Activated naive CD4-positive, alpha-beta T cell treated with anti-CD3 and anti-CD28 coated beads for 36 hours (primary cell): ENCODE results near the gene AKAP5. TPM values are rescaled to one million over a fixed set of nuclear protein-coding genes. Genes with fewer than 3 reads are reported as not detected.
A peak's percentile ranks its signal among the peaks of the same experiment; 100 is the strongest.

Source experiments
- CTCF ChIA-PET: fragments of 350-600 bp; sonication (Branson Sonifier 250); formaldehyde crosslinking; loops from one replicate; lab custom pipeline; 2021; ENCODE audit warnings: antibody characterized with exemption; lab: Charles Lee
- DNase-seq: peaks from one replicate; pipeline ENCODE4 v3.0.0-alpha.2; 2020
- H3K27ac Mint-ChIP-seq: one replicate; pipeline ENCODE4 v1.8.0; 2021; ENCODE audit warnings: mild to moderate bottlenecking, mixed read lengths
- H3K27me3 Mint-ChIP-seq: one replicate; pipeline ENCODE4 v1.8.0; 2021; ENCODE audit warnings: low read depth, mixed read lengths
- H3K36me3 Mint-ChIP-seq: one replicate; pipeline ENCODE4 v1.8.0; 2021; ENCODE audit warnings: low read depth, mixed read lengths
- H3K4me1 Mint-ChIP-seq: one replicate; pipeline ENCODE4 v1.8.0; 2021; ENCODE audit warnings: low read depth, mixed read lengths
- H3K4me3 Mint-ChIP-seq: one replicate; pipeline ENCODE4 v1.8.0; 2021; ENCODE audit warnings: mild to moderate bottlenecking, moderate library complexity, mixed read lengths
- H3K9me3 Mint-ChIP-seq: one replicate; pipeline ENCODE4 v1.8.0; 2021; ENCODE audit warnings: mixed read lengths
- intact Hi-C: fragments of 100-400 bp; cut with micrococcal nuclease; formaldehyde crosslinking; loops from one replicate; pipeline ENCODE4 v1.15.1; 2023
- total RNA-seq, 2 experiments: library from RNA; stranded (reverse); gene quantifications; one replicate each; pipeline ENCODE4 v1.2.3, GENCODE V29; 2021

The AKAP5 gene
- total RNA-seq, 2 experiments from 2014 or later: 0.57 to 0.69 TPM

GRCh38 chr14:64488590-64489099, 23.3 kb downstream of the AKAP5 start:
- Mint-ChIP-seq H3K4me1 (peaks cover 34% of the 10 kb centered on the region), H3K36me3 (peaks cover 38% of the 10 kb centered on the region), H3K4me3 (no peak overlapping the region), H3K27ac (no peak overlapping the region), H3K9me3 (no peaks in the 10 kb centered on the region), H3K27me3 (no peaks in the 10 kb centered on the region)
- CTCF ChIA-PET: interaction anchor here (0.6 kb wide), 1 partner anchor 59 kb away, joined by 3 read pairs; no protein-coding TSS in a partner anchor
- DNase-seq: no peak
- intact Hi-C loops: no loop called here

- no peak for DNase-seq
- Mint-ChIP-seq H3K27me3 (no peaks in the 10 kb centered on the region), H3K9me3 (no peaks in the 10 kb centered on the region), H3K36me3 (peaks cover 37% of the 10 kb centered on the region), H3K4me3 (no peak overlapping the region), H3K27ac (no peak overlapping the region), H3K4me1 (peaks cover 46% of the 10 kb centered on the region)
- intact Hi-C loops: no loop called here
- CTCF ChIA-PET: interaction anchor here (0.5 to 2.2 kb wide), 3 partner anchors 12 to 36 kb away, joined by 4 to 5 read pairs (median 5); no protein-coding TSS in a partner anchor
Observed at GRCh38 chr14:64491637-64492036, 26.3 kb downstream of the AKAP5 start.

- Mint-ChIP-seq H3K4me3 (no peak overlapping the region), H3K4me1 (peaks cover 50% of the 10 kb centered on the region), H3K9me3 (no peaks in the 10 kb centered on the region), H3K36me3 (peaks cover 28% of the 10 kb centered on the region), H3K27me3 (no peaks in the 10 kb centered on the region), H3K27ac (no peak overlapping the region)
- intact Hi-C loops: no loop called here
- CTCF ChIA-PET: interaction anchor here (0.6 to 1.0 kb wide), 5 partner anchors 14 to 344 kb away, joined by 3 to 6 read pairs (median 4); no protein-coding TSS in a partner anchor
- no peak for DNase-seq
Observed at GRCh38 chr14:64493455-64493854, 28.2 kb downstream of the AKAP5 start.

GRCh38 chr14:64495252-64495651, 30.0 kb downstream of the AKAP5 start:
- CTCF ChIA-PET: interaction anchor here (0.7 kb wide), 1 partner anchor 66 kb away, joined by 3 read pairs; no protein-coding TSS in a partner anchor
- H3K27ac Mint-ChIP-seq: no peak overlapping the region
- intact Hi-C loops: no loop called here

GRCh38 chr14:64496764-64497163, 31.5 kb downstream of the AKAP5 start:
- intact Hi-C loops: no loop called here
- Mint-ChIP-seq H3K27me3 (no peaks in the 10 kb centered on the region), H3K9me3 (no peaks in the 10 kb centered on the region), H3K4me1 (peaks cover 66% of the 10 kb centered on the region), H3K4me3 (no peak overlapping the region), H3K27ac (no peak overlapping the region), H3K36me3 (peaks cover 23% of the 10 kb centered on the region)
- CTCF ChIA-PET: interaction anchor here (0.5 to 2.3 kb wide), 11 partner anchors 13 to 511 kb away, joined by 3 to 11 read pairs (median 5); no protein-coding TSS in a partner anchor
- DNase-seq: no peak

More at GRCh38 chr14:64495252-64495651, 30.0 kb downstream of the AKAP5 start:
- H3K4me1 Mint-ChIP-seq: peaks cover 65% of the 10 kb centered on the region
- H3K4me3 Mint-ChIP-seq: no peak overlapping the region
- no peak for DNase-seq
- peaks cover 32% of the 10 kb centered on the region for H3K36me3 Mint-ChIP-seq
- no peaks in the 10 kb centered on the region for H3K27me3 Mint-ChIP-seq
- no peaks in the 10 kb centered on the region for H3K9me3 Mint-ChIP-seq

- H3K9me3 Mint-ChIP-seq: no peaks in the 10 kb centered on the region
- H3K27ac Mint-ChIP-seq: peak overlapping the region; percentile 97
- CTCF ChIA-PET: interaction anchor here (2.1 to 3.5 kb wide), 2 partner anchors 11 to 20 kb away, joined by 8 to 32 read pairs; no protein-coding TSS in a partner anchor
- peaks cover 45% of the 10 kb centered on the region for H3K4me1 Mint-ChIP-seq
- H3K36me3 Mint-ChIP-seq: peaks cover 20% of the 10 kb centered on the region
- H3K27me3 Mint-ChIP-seq: no peaks in the 10 kb centered on the region
- intact Hi-C loops: loop anchor here (2.0 to 10.0 kb wide), 3 partner anchors 15 to 775 kb away; partner anchors contain the start of gene SGPP1
- peak overlapping the region; percentile 56 for H3K4me3 Mint-ChIP-seq
- DNase-seq: no peak
Observed at GRCh38 chr14:64500088-64500487, 34.8 kb downstream of the AKAP5 start.

- intact Hi-C loops: loop anchor here (1.0 to 10.0 kb wide), 6 partner anchors 10 to 859 kb away; partner anchors contain the start of genes SGPP1 and SYNE2
- peak overlapping the region; percentile 91 for H3K4me3 Mint-ChIP-seq
- DNase-seq: peak; percentile 12
- H3K4me1 Mint-ChIP-seq: peaks cover 47% of the 10 kb centered on the region
- no peaks in the 10 kb centered on the region for H3K9me3 Mint-ChIP-seq
- peak overlapping the region; percentile 97 for H3K27ac Mint-ChIP-seq
- H3K36me3 Mint-ChIP-seq: peaks cover 20% of the 10 kb centered on the region
- CTCF ChIA-PET: interaction anchor here (0.6 to 3.5 kb wide), 6 partner anchors 9 to 267 kb away, joined by 3 to 32 read pairs (median 5); partner anchors contain the start of gene HSPA2
- no peaks in the 10 kb centered on the region for H3K27me3 Mint-ChIP-seq
Observed at GRCh38 chr14:64501411-64502171, 36.3 kb downstream of the AKAP5 start.

- CTCF ChIA-PET: interaction anchor here (0.6 to 3.5 kb wide), 7 partner anchors 9 to 268 kb away, joined by 3 to 32 read pairs (median 5); partner anchors contain the start of gene HSPA2
- no peaks in the 10 kb centered on the region for H3K27me3 Mint-ChIP-seq
- H3K4me1 Mint-ChIP-seq: peaks cover 49% of the 10 kb centered on the region
- peak overlapping the region; percentile 97 for H3K27ac Mint-ChIP-seq
- H3K36me3 Mint-ChIP-seq: peaks cover 20% of the 10 kb centered on the region
- intact Hi-C loops: loop anchor here (1.0 to 10.0 kb wide), 5 partner anchors 9 to 860 kb away; partner anchors contain the start of genes SGPP1 and SYNE2
- peak; percentile 31 for DNase-seq
- peak overlapping the region; percentile 91 for H3K4me3 Mint-ChIP-seq
- no peaks in the 10 kb centered on the region for H3K9me3 Mint-ChIP-seq
Observed at GRCh38 chr14:64502456-64502855, 37.2 kb downstream of the AKAP5 start.

GRCh38 chr14:64502887-64503433, 37.7 kb downstream of the AKAP5 start:
- intact Hi-C loops: loop anchor here (1.0 to 10.0 kb wide), 10 partner anchors 8 to 960 kb away; partner anchors contain the start of genes AKAP5, HSPA2, MTHFD1 and PPP2R5E
- Mint-ChIP-seq H3K4me3 (peak overlapping the region; percentile 91), H3K36me3 (peaks cover 18% of the 10 kb centered on the region), H3K4me1 (peaks cover 49% of the 10 kb centered on the region), H3K27me3 (no peaks in the 10 kb centered on the region), H3K27ac (peak overlapping the region; percentile 97), H3K9me3 (no peaks in the 10 kb centered on the region)
- peak; percentile 40 for DNase-seq
- CTCF ChIA-PET: interaction anchor here (0.6 to 3.5 kb wide), 6 partner anchors 8 to 116 kb away, joined by 3 to 32 read pairs (median 4); partner anchors contain the start of gene HSPA2

GRCh38 chr14:64503434-64504309, 38.4 kb downstream of the AKAP5 start, which contains the start of gene ZBTB25:
Gene ZBTB25, minus strand, starts transcription at chr14:64503838. Its CDS starts 13,305 bp downstream, at chr14:64490533.
- DNase-seq: peak; percentile 94
- no peaks in the 10 kb centered on the region for H3K27me3 Mint-ChIP-seq
- H3K36me3 Mint-ChIP-seq: peaks cover 16% of the 10 kb centered on the region
- CTCF ChIA-PET: interaction anchor here (1.8 to 3.5 kb wide), 2 partner anchors 7 to 116 kb away, joined by 5 to 32 read pairs; no protein-coding TSS in a partner anchor
- peaks cover 53% of the 10 kb centered on the region for H3K4me1 Mint-ChIP-seq
- H3K27ac Mint-ChIP-seq: peak within 1 kb of the TSS; percentile 99
- peak within 1 kb of the TSS; percentile 91 for H3K4me3 Mint-ChIP-seq
- intact Hi-C loops: loop anchor here (1.0 to 10.0 kb wide), 10 partner anchors 37 to 960 kb away; partner anchors contain the start of genes AKAP5, CHURC1, HSPA2 and MTHFD1
- H3K9me3 Mint-ChIP-seq: no peaks in the 10 kb centered on the region
